ENCODE results near the gene MLEC. TPM values are rescaled to one million over a fixed set of nuclear protein-coding genes. Genes with fewer than 3 reads are reported as not detected.

MLEC gene
- total and polyA plus RNA-seq, 2 experiments from 2014 or later: 122 to 215 TPM

- H3K36me3 ChIP-seq: peaks cover 14% of the 10 kb centered on the region
- peak overlapping the region; percentile 93 for H3K4me3 ChIP-seq
- peak overlapping the region; percentile 78 for H3K27ac ChIP-seq
- no peaks in the 10 kb centered on the region for H3K27me3 ChIP-seq
- peaks cover 16% of the 10 kb centered on the region for H3K4me1 ChIP-seq (ENCODE audit: low read depth)
- no peaks in the 10 kb centered on the region for H3K9me3 ChIP-seq (ENCODE audit: low read depth)
- DNase-seq (ENCODE audit: low read depth in 1 of 2, low spot score in 1 of 2): peak in 1 of 2 donors; percentile 58
- TF ChIP-seq CTCF (IDR thresholded peaks at IDR 0.05; ENCODE audit: low read depth, low read length): no peak
These were observed 23.9 kb downstream of the MLEC start for GRCh38 chr12:120710805-120711296.

GRCh38 chr12:120711411-120711810 is 24.5 kb downstream of the MLEC start:
- DNase-seq (ENCODE audit: low read depth in 1 of 2, low spot score in 1 of 2): no peak

GRCh38 chr12:120712610-120713009 is 25.7 kb downstream of the MLEC start:
- Histone ChIP-seq H3K27me3 (no peaks in the 10 kb centered on the region), H3K9me3 (ENCODE audit: low read depth) (no peaks in the 10 kb centered on the region)
- no peak for TF ChIP-seq CTCF (IDR thresholded peaks at IDR 0.05; ENCODE audit: low read depth, low read length)

More at GRCh38 chr12:120711411-120711810, 24.5 kb downstream of the MLEC start:
- peaks cover 19% of the 10 kb centered on the region for H3K36me3 ChIP-seq
- H3K4me3 ChIP-seq: peak overlapping the region; percentile 93
- no peak overlapping the region for H3K27ac ChIP-seq
- no peak for TF ChIP-seq CTCF (IDR thresholded peaks at IDR 0.05; ENCODE audit: low read depth, low read length)
- no peaks in the 10 kb centered on the region for H3K27me3 ChIP-seq
- peaks cover 16% of the 10 kb centered on the region for H3K4me1 ChIP-seq (ENCODE audit: low read depth)
- no peaks in the 10 kb centered on the region for H3K9me3 ChIP-seq (ENCODE audit: low read depth)

GRCh38 chr12:120713861-120714482 is 27.0 kb downstream of the MLEC start:
- H3K27me3 ChIP-seq: no peaks in the 10 kb centered on the region
- no peak overlapping the region for H3K27ac ChIP-seq
- H3K9me3 ChIP-seq (ENCODE audit: low read depth): no peaks in the 10 kb centered on the region
- H3K36me3 ChIP-seq: peaks cover 40% of the 10 kb centered on the region
- peak; percentile 85 for TF ChIP-seq CTCF (IDR thresholded peaks at IDR 0.05; ENCODE audit: low read depth, low read length)
- peaks cover 16% of the 10 kb centered on the region for H3K4me1 ChIP-seq (ENCODE audit: low read depth)
- peak; percentile 88 to 91 for DNase-seq (ENCODE audit: low read depth in 1 of 2, low spot score in 1 of 2)
- no peak overlapping the region for H3K4me3 ChIP-seq

More at GRCh38 chr12:120712610-120713009, 25.7 kb downstream of the MLEC start:
- Histone ChIP-seq H3K27ac (no peak overlapping the region), H3K4me3 (no peak overlapping the region), H3K36me3 (peaks cover 30% of the 10 kb centered on the region), H3K4me1 (ENCODE audit: low read depth) (peaks cover 16% of the 10 kb centered on the region)
- DNase-seq (ENCODE audit: low read depth in 1 of 2, low spot score in 1 of 2): no peak

GRCh38 chr12:120718055-120718454 is 31.1 kb downstream of the MLEC start:
- Histone ChIP-seq H3K27me3 (no peaks in the 10 kb centered on the region), H3K36me3 (peaks cover 72% of the 10 kb centered on the region), H3K4me1 (ENCODE audit: low read depth) (no peaks in the 10 kb centered on the region), H3K9me3 (ENCODE audit: low read depth) (no peaks in the 10 kb centered on the region), H3K4me3 (no peak overlapping the region), H3K27ac (no peak overlapping the region)
- no peak for TF ChIP-seq CTCF (IDR thresholded peaks at IDR 0.05; ENCODE audit: low read depth, low read length)
- DNase-seq (ENCODE audit: low read depth in 1 of 2, low spot score in 1 of 2): no peak
